Measurements from ENCODE around the gene RYR1. TPM values are rescaled to one million over a fixed set of nuclear protein-coding genes. Genes with fewer than 3 reads are reported as not detected.

RYR1 gene
- total RNA-seq, 2 donors from 2014 or later = 0.33 to 1.0 TPM

GRCh38 chr19:38496603-38497487 is 63.4 kb downstream of the RYR1 start:
- DNase-seq = no peak
- intact Hi-C loops (cut with DNase I) = no loop called here

GRCh38 chr19:38497907-38498306 is 64.4 kb downstream of the RYR1 start:
- H3K27ac ChIP-seq = no peak overlapping the region
- H3K4me1 ChIP-seq = no peaks in the 10 kb centered on the region
- H3K4me3 ChIP-seq = no peak overlapping the region
- TF ChIP-seq POLR2A (IDR thresholded peaks at IDR 0.05) = no peak
- no peak for TF ChIP-seq CTCF (IDR thresholded peaks at IDR 0.05)
- no peaks in the 10 kb centered on the region for H3K36me3 ChIP-seq (replicated peaks in 1 of 2; ENCODE audit: insufficient read depth in 1 of 2, low read depth in 2 of 2)
- H3K9me3 ChIP-seq = no peaks in the 10 kb centered on the region
- intact Hi-C loops (cut with DNase I) = no loop called here
- ATAC-seq (no peak), DNase-seq (no peak)
- 86 to 97% methylated on average over 4 of the region's 4 CpGs for WGBS, 2 donors
- H3K27me3 ChIP-seq = no peaks in the 10 kb centered on the region

More at GRCh38 chr19:38496603-38497487, 63.4 kb downstream of the RYR1 start:
- H3K9me3 ChIP-seq = no peaks in the 10 kb centered on the region
- H3K4me3 ChIP-seq = no peak overlapping the region
- TF ChIP-seq POLR2A (IDR thresholded peaks at IDR 0.05) (no peak), CTCF (IDR thresholded peaks at IDR 0.05) (no peak)
- H3K27ac ChIP-seq = no peak overlapping the region
- no peak for ATAC-seq
- no peaks in the 10 kb centered on the region for H3K4me1 ChIP-seq
- no peaks in the 10 kb centered on the region for H3K36me3 ChIP-seq (replicated peaks in 1 of 2; ENCODE audit: insufficient read depth in 1 of 2, low read depth in 2 of 2)
- WGBS, 2 donors = 69 to 74% methylated on average over 22 to 30 of the region's 30 CpGs
- H3K27me3 ChIP-seq = no peaks in the 10 kb centered on the region

DNA sequence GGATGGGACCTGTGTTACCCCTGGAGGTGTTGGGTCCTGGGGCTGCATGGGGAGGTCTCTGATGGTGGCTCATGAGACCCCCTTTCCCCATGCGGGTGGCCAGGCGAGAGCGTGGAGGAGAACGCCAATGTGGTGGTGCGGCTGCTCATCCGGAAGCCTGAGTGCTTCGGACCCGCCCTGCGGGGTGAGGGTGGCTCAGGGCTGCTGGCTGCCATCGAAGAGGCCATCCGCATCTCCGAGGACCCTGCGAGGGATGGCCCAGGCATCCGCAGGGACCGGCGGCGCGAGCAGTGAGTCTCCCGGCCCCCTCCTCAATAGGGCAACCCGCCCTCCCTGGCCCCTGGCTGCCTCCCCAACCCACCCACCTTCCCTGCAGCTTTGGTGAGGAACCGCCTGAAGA is 66.0 kb downstream of the RYR1 start:
- intact Hi-C loops (cut with DNase I) = no loop called here
- Histone ChIP-seq H3K36me3 (replicated peaks in 1 of 2; ENCODE audit: insufficient read depth in 1 of 2, low read depth in 2 of 2) (no peaks in the 10 kb centered on the region), H3K4me3 (no peak overlapping the region), H3K4me1 (no peaks in the 10 kb centered on the region), H3K27me3 (no peaks in the 10 kb centered on the region), H3K27ac (no peak overlapping the region), H3K9me3 (no peaks in the 10 kb centered on the region)
- ATAC-seq = no peak
- DNase-seq = no peak
- 90 to 93% methylated on average over 17 to 21 of the region's 21 CpGs for WGBS, 2 donors
- no peak for TF ChIP-seq CTCF (IDR thresholded peaks at IDR 0.05)
- no peak for TF ChIP-seq POLR2A (IDR thresholded peaks at IDR 0.05)

GRCh38 chr19:38500450-38500849 is 67.0 kb downstream of the RYR1 start:
- no peak overlapping the region for H3K4me3 ChIP-seq
- DNase-seq = no peak
- no peaks in the 10 kb centered on the region for H3K27me3 ChIP-seq
- no peak for ATAC-seq
- no peaks in the 10 kb centered on the region for H3K36me3 ChIP-seq (replicated peaks in 1 of 2; ENCODE audit: insufficient read depth in 1 of 2, low read depth in 2 of 2)
- H3K9me3 ChIP-seq = no peaks in the 10 kb centered on the region
- H3K4me1 ChIP-seq = no peaks in the 10 kb centered on the region
- H3K27ac ChIP-seq = no peak overlapping the region
- TF ChIP-seq POLR2A (IDR thresholded peaks at IDR 0.05) (no peak), CTCF (IDR thresholded peaks at IDR 0.05) (no peak)
- intact Hi-C loops (cut with DNase I) = no loop called here
- 73 to 76% methylated on average over 9 to 10 of the region's 11 CpGs for WGBS, 2 donors

All from body of pancreas (tissue), 4 donors.